ENCODE results near the gene HOXA5.

DNA sequence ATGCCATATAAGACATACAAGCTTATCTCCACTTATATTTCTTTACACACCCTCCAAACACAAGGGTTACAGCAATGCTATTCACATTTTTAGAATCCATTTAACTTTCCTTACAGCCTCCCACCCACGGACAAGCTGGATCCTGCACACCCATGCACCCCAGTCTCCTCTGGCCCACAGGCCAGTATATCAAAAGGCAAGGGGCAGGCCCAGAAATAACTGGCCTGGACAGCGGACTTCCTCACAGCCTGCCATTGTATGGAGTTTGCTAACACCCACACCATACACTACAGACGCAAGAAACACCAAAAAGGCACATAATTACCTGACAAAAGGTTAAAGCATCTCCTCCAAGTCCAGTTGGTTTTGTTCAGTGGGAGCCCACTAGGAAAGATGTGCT lies 24.9 kb downstream of the HOXA5 start:
- TF ChIP-seq ZBTB21 (tag by site-specific recombination; IDR thresholded peaks at IDR 0.05) = no peak
- no peak for TF ChIP-seq CTCF (tag by site-specific recombination; IDR thresholded peaks at IDR 0.05)
- no peak for TF ChIP-seq ZNF843 (tag by site-specific recombination; IDR thresholded peaks at IDR 0.05)
- no peak for TF ChIP-seq ZNF747 (tag by site-specific recombination; IDR thresholded peaks at IDR 0.05)
- TF ChIP-seq, protein P1, sequence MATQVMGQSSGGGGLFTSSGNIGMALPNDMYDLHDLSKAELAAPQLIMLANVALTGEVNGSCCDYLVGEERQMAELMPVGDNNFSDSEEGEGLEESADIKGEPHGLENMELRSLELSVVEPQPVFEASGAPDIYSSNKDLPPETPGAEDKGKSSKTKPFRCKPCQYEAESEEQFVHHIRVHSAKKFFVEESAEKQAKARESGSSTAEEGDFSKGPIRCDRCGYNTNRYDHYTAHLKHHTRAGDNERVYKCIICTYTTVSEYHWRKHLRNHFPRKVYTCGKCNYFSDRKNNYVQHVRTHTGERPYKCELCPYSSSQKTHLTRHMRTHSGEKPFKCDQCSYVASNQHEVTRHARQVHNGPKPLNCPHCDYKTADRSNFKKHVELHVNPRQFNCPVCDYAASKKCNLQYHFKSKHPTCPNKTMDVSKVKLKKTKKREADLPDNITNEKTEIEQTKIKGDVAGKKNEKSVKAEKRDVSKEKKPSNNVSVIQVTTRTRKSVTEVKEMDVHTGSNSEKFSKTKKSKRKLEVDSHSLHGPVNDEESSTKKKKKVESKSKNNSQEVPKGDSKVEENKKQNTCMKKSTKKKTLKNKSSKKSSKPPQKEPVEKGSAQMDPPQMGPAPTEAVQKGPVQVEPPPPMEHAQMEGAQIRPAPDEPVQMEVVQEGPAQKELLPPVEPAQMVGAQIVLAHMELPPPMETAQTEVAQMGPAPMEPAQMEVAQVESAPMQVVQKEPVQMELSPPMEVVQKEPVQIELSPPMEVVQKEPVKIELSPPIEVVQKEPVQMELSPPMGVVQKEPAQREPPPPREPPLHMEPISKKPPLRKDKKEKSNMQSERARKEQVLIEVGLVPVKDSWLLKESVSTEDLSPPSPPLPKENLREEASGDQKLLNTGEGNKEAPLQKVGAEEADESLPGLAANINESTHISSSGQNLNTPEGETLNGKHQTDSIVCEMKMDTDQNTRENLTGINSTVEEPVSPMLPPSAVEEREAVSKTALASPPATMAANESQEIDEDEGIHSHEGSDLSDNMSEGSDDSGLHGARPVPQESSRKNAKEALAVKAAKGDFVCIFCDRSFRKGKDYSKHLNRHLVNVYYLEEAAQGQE (tag by site-specific recombination; IDR thresholded peaks at IDR 0.05) = no peak
